HG03066 (cell line): ENCODE measurements around the gene TSPAN9.

Experiments
- ATAC-seq: cut with Tn5 transposase; IDR thresholded peaks from one replicate; pipeline ENCODE4 v1.9.1; 2021; ENCODE audit warnings: low read depth; ENCODE audit not compliant: unreplicated experiment

TSPAN9 gene

DNA sequence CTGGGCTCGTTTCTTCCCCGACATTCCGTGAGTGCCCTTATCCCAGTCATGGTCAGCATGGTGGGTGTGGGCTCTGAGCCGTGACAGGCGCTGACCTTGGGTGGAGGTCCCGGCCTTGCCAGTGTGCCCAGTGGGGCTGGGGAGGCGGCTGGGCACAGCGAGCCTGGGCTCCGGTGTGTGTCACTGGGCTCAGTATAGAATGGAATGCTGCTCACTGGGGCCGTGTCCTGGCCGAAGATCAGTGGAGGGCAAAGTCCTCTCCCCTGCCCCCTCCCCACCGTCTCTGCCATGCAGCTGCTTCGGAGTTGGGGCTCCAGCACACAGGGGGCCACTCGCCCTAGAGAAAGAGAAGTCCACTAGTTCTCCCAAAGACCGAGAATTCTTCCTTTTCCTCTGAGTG is 164.4 kb downstream of the TSPAN9 start:
- no peak for ATAC-seq

- no peak for ATAC-seq
Measured at GRCh38 chr12:3242199-3242863, 165.2 kb downstream of the TSPAN9 start.

DNA sequence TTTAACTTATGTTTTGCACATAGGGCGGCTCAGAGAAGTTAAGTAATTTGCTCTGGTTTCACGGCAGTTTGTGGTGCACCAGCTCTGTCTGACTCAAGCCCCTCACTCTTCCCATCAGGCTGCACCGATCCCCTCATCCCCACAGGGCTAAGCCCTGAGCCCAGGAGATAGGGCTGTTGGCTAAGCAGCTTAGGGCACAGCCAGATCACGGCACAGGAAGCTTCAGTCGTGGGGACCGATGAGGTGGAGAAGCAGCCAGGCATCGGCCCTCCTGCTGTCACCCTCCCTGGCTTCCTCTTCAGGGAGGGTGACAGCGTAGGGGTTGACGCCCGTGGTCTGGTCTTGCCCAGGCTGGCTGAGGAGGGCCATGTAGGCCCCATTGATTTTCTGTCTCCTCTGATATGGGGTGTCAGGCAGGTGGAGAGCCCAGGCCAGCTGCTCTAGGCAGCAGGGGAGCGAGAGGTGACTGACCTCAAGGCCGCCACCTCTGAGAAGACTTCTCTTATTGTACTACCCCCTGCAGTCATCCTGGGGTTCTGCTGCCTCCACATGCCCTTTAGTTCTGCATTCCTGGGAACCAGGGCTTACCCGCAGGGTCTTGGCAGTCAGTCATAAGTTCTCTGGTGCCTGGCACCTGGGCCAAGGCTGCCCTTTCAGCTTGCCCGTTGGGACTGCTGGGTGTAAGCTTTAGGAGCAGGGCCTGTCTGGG is 166.4 kb downstream of the TSPAN9 start:
- ATAC-seq, result no peak

DNA sequence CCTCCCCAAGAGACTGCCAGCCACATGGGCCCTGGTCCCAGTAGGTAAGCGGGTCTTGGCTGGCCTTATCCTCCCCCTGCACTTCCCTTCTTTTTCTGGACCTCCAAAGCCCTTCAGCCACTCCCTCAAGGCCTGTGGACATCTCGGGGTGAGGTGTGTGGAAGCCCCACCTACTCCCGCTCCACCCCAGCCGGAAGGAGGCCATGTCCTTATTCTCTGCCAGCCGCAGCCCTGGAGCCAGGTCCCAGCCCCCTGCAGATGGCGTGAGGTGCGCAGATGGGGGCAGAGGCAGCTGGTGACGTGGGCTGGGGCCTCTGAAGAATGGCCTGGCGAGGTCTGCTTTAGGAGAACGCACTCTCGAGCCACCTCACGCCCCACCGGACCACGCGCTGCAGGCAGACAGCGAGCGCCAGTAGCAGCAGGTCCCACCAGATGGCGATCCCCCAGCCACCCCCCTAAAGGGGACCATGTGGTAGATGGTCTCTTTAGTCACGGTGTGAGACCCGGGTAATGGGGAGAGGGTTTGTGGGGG is 167.1 kb downstream of the TSPAN9 start:
- no peak for ATAC-seq

GRCh38 chr12:3246253-3246652 is 169.1 kb downstream of the TSPAN9 start:
- ATAC-seq, result no peak

GRCh38 chr12:3247077-3247476 is 169.9 kb downstream of the TSPAN9 start:
- no peak for ATAC-seq

GRCh38 chr12:3247629-3248161 is 170.5 kb downstream of the TSPAN9 start:
- ATAC-seq, result no peak

GRCh38 chr12:3249081-3249800 is 172.1 kb downstream of the TSPAN9 start:
- ATAC-seq, result no peak

GRCh38 chr12:3250034-3250433 is 172.9 kb downstream of the TSPAN9 start:
- no peak for ATAC-seq

DNA sequence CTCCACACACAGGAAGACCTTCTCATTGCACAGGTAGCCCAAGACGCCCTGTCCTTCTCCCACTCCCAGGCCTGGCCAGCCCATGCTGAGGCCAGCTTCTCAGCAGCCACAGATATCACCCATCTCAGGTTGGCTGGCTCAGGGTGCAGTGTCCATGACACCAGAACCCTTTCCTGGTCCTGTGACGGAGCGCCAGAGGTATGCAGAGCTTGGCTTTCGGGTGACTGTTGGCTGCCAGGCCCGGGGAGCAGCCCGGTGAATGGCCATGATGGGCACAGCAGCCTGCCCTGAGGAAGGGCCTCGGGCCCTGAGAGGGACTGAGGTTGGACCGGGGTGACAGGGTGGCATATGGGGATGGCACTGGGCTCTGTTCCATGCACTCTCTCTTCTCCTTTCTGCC is 173.4 kb downstream of the TSPAN9 start:
- ATAC-seq, result no peak

DNA sequence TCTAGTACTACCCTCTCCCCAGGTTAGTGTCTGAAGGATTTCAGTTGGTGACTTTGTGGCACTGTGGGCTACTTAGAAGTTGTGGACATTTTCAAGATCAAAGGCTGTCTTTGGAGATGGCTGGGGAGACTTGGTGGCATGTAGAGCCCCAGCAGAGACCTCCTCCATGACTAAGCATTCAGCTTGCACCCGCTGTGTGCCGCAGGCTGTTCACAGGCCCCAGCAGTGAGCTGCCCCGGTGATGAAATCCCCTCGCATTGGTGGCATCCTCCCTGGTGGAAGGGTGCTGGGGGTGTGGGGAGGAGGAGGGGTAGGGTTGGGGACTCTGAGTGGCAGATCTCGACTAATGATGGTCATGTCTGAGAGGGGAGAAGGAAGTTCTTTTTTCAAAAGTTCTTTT is 173.9 kb downstream of the TSPAN9 start:
- no peak for ATAC-seq

DNA sequence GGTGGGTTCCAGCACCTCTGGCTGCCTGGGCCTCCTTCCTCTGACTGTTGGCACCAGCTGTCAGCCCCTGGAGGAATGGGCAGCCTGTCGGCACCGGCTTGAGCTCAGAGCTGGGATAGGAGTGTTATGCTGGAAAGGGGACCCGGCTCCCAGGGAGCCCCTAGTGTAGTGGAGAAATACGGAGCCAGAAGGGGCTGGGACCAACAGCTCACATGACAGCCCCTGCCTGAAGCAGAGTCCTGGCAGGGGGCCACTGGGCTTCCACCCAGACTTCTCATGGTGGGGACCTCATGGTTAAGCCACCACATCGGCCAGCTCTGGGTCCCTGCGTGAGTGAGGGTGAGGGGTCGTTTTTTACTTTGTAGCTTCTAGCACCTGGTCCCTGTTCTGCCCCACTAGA is 174.5 kb downstream of the TSPAN9 start:
- no peak for ATAC-seq

GRCh38 chr12:3252450-3252891 is 175.3 kb downstream of the TSPAN9 start:
- ATAC-seq, result no peak

GRCh38 chr12:3253682-3254275 is 176.6 kb downstream of the TSPAN9 start:
- ATAC-seq, result no peak

DNA sequence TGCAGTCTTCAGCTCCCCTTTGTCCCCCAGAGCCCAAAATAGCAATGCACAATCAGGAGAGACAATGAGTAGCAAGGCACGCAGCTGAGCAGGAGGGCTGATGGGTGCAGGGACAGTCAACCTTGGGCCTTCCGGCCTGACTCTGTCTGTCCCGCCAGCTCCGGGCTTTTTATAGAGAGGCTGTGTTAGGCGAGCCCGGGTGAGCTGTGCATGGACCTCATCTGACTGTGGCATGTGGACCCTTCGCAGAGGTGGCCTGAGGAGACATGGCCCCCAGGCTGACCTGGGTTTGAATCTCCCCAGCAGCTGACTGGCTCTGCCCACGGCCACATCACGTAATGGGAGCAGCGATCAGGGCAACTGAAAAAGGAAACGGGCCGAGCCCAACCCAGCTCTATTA is 177.9 kb downstream of the TSPAN9 start:
- no peak for ATAC-seq

GRCh38 chr12:3256103-3256631 is 179.0 kb downstream of the TSPAN9 start:
- no peak for ATAC-seq

- ATAC-seq, result no peak
Measured at GRCh38 chr12:3257411-3257810, 180.2 kb downstream of the TSPAN9 start.

DNA sequence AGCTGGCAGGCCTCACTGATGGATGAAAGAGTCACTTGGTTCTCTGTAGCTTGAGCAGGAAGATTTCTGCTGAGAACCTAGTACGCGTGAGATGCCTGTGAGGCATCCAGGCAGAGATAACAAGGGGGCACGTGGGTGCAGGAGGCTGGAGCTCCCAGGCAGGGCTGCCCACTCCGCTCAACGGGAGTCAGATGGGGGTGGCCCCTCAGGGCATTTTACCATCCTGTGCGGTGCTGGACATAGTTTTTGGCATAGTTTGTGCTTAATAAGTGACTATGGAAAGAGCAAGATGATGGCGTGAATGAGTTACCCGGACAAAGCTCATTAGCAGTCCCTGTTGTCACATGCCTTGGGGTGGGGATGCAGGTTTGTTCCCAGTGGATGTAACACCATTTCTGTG is 182.8 kb downstream of the TSPAN9 start:
- no peak for ATAC-seq

- no peak for ATAC-seq
Measured at GRCh38 chr12:3261782-3262359, 184.7 kb downstream of the TSPAN9 start.

DNA sequence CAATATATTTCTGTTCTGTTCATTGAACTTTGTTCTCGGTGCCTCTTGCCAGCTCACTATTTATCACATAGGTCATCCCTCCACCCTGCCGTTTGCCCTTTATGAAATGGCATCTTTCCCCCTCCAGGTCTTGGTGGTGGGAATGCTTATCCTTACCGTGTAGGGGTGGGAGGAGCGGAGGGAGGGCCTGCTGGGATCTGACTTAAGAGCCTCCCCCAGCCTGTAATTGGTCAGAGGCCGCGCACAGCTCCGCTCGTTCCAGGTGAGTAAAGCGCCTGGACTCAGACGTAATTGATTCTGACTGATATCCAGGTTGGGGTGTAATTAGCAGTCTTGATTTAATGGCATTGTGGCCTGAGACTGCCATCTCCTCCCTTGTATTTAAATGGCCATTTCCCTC is 185.3 kb downstream of the TSPAN9 start:
- ATAC-seq, result no peak
